Breast epithelium (tissue), 3 donors: ENCODE measurements around the gene EPHA4.

Experiments
- CTCF ChIP-seq, 3 donors: fragments of 450-650 bp; IDR thresholded peaks; one replicate each; pipeline ENCODE4 v1.5.1; 2016 to 2017; ENCODE audit warnings: antibody characterized with exemption in 3 of 3, mild to moderate bottlenecking in 3 of 3, moderate library complexity in 3 of 3
- POLR2A ChIP-seq: fragments of 450-650 bp; IDR thresholded peaks from one replicate; pipeline ENCODE4 v1.6.1; 2016; ENCODE audit warnings: antibody characterized with exemption, mild to moderate bottlenecking, moderate library complexity
- POLR2AphosphoS5 ChIP-seq, 3 donors: sonication (generic); formaldehyde crosslinking; IDR thresholded peaks; one replicate each; pipeline ENCODE4 v1.6.1; 2017; ENCODE audit warnings: antibody characterized with exemption in 3 of 3

- TF ChIP-seq POLR2A (no peak), POLR2AphosphoS5 (IDR thresholded peaks at IDR 0.05) (no peak), CTCF (IDR thresholded peaks at IDR 0.05) (no peak)
Observed at GRCh38 chr2:221596192-221596591, 24.1 kb upstream of the EPHA4 start.
